NCI-H1105 treated with DMSO at 0.1 percent for 48 hours (cell line): ENCODE measurements around the gene TIPIN.
"Not testable (repeated sequence)": the region's sequence is repeated elsewhere in the genome, so short reads cannot be mapped to it uniquely, and the experiment has no call there.

ENCODE experiments used
- DNase-seq: peaks from one replicate; lab custom pipeline; 2025; lab: John Stamatoyannopoulos, UW

Gene TIPIN

GRCh38 chr15:66356359-66357236 lies at the start of gene TIPIN:
Gene TIPIN (minus strand): TSS chr15:66356685. CDS start chr15:66352947, 3,738 bp downstream.
- DNase-seq, result peak; percentile 96

GRCh38 chr15:66405615-66406014 lies 49.1 kb upstream of the TIPIN start:
- no peak for DNase-seq

- DNase-seq, result no peak
Observed at GRCh38 chr15:66405007-66405406, 48.5 kb upstream of the TIPIN start.

GRCh38 chr15:66404532-66404931 lies 48.0 kb upstream of the TIPIN start:
- DNase-seq, result no peak

GRCh38 chr15:66404122-66404521 lies 47.6 kb upstream of the TIPIN start:
- DNase-seq, result no peak

GRCh38 chr15:66403323-66403722 lies 46.8 kb upstream of the TIPIN start:
- no peak for DNase-seq

- DNase-seq, result no peak
Observed at GRCh38 chr15:66402761-66403284, 46.3 kb upstream of the TIPIN start.

GRCh38 chr15:66401130-66402021 lies 44.9 kb upstream of the TIPIN start:
- DNase-seq, result no peak

- DNase-seq, result no peak
Observed at GRCh38 chr15:66400351-66400774, 43.9 kb upstream of the TIPIN start.

GRCh38 chr15:66399276-66399675 lies 42.8 kb upstream of the TIPIN start:
- DNase-seq, result no peak

- no peak for DNase-seq
Observed at GRCh38 chr15:66394915-66395314, 38.4 kb upstream of the TIPIN start.

- no peak for DNase-seq
Observed at GRCh38 chr15:66394472-66394871, 38.0 kb upstream of the TIPIN start.

GRCh38 chr15:66393037-66393436 lies 36.6 kb upstream of the TIPIN start:
- DNase-seq, result not testable (repeated sequence)

GRCh38 chr15:66390678-66391077 lies 34.2 kb upstream of the TIPIN start:
- no peak for DNase-seq

GRCh38 chr15:66389859-66390381 lies 33.4 kb upstream of the TIPIN start:
- no peak for DNase-seq

GRCh38 chr15:66389098-66389858 lies 32.8 kb upstream of the TIPIN start:
- no peak for DNase-seq

GRCh38 chr15:66388576-66388975 lies 32.1 kb upstream of the TIPIN start:
- DNase-seq, result no peak

GRCh38 chr15:66388043-66388363 lies 31.5 kb upstream of the TIPIN start:
- no peak for DNase-seq

- peak; percentile 53 for DNase-seq
Observed at GRCh38 chr15:66387163-66388042, 30.9 kb upstream of the TIPIN start.
